Activated naive CD8-positive, alpha-beta T cell treated with anti-CD3 and anti-CD28 coated beads, Interleukin-2, amount 10 ng/mL, durations not matched to agents 7 days and 5 days (primary cell): ENCODE measurements around the gene IRS1. TPM values are rescaled to one million over a fixed set of nuclear protein-coding genes. Genes with fewer than 3 reads are reported as not detected.

Source experiments
- ATAC-seq: fragments of 150-1000 bp; cut with Tn5 transposase; one replicate; pipeline ENCODE4 v1.10.0; 2021; ENCODE audit warnings: low read depth, moderate library complexity
- POLR2A ChIA-PET: fragments of 350-600 bp; sonication (Branson Sonifier 250); formaldehyde crosslinking; loops from one replicate; lab custom pipeline; 2021; ENCODE audit warnings: antibody characterized with exemption; lab: Charles Lee
- DNase-seq: peaks from one replicate; pipeline ENCODE4 v3.0.0; 2021
- H3K27ac Mint-ChIP-seq: one replicate; pipeline ENCODE4 v1.8.0; 2022; ENCODE audit warnings: mild to moderate bottlenecking, mixed read lengths
- H3K27me3 Mint-ChIP-seq: one replicate; pipeline ENCODE4 v1.8.0; 2022; ENCODE audit warnings: mild to moderate bottlenecking, moderate library complexity, mixed read lengths
- H3K36me3 Mint-ChIP-seq: one replicate; pipeline ENCODE4 v1.8.0; 2021; ENCODE audit warnings: mild to moderate bottlenecking, mixed read lengths
- H3K4me1 Mint-ChIP-seq: one replicate; pipeline ENCODE4 v1.8.0; 2021; ENCODE audit warnings: mixed read lengths
- H3K4me3 Mint-ChIP-seq: one replicate; pipeline ENCODE4 v1.8.0; 2022; ENCODE audit warnings: mild to moderate bottlenecking, moderate library complexity, mixed read lengths
- H3K9me3 Mint-ChIP-seq: one replicate; pipeline ENCODE4 v1.8.0; 2021; ENCODE audit warnings: mixed read lengths
- total RNA-seq, 2 experiments: library from RNA; stranded (reverse); gene quantifications; one replicate each; pipeline ENCODE4 v1.2.3, GENCODE V29; 2021

Gene IRS1
- total RNA-seq, 2 experiments from 2014 or later, result 6.5 to 8.0 TPM

DNA sequence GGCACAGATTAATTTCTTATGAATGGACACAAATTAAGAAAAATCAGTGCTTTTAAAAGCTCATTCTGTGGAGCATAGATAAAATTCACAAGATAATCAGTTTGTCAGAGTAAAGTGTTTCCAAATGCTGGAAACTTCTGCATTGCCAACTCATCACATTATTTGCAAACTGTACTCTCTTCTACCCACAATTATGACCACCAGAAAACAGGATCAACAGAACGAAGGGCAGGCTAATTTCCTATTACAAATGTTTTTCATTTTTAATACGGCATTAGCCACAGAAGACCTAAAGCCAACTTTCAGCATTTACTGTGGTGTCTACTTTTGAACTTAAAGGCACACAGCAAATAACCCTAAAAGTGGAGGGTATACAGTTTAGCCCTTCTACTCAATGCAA, 6.0 kb downstream of the IRS1 start:
- Mint-ChIP-seq H3K9me3 (no peaks in the 10 kb centered on the region), H3K4me3 (peak overlapping the region; percentile 29), H3K36me3 (peaks cover 7% of the 10 kb centered on the region), H3K27ac (no peak overlapping the region), H3K27me3 (no peaks in the 10 kb centered on the region), H3K4me1 (peaks cover 55% of the 10 kb centered on the region)
- POLR2A ChIA-PET, result interaction anchor here (1.7 to 2.2 kb wide), 2 partner anchors 21 to 42 kb away, joined by 11 to 15 read pairs; partner anchors contain the start of gene RHBDD1
- ATAC-seq, result no peak
- DNase-seq, result no peak

DNA sequence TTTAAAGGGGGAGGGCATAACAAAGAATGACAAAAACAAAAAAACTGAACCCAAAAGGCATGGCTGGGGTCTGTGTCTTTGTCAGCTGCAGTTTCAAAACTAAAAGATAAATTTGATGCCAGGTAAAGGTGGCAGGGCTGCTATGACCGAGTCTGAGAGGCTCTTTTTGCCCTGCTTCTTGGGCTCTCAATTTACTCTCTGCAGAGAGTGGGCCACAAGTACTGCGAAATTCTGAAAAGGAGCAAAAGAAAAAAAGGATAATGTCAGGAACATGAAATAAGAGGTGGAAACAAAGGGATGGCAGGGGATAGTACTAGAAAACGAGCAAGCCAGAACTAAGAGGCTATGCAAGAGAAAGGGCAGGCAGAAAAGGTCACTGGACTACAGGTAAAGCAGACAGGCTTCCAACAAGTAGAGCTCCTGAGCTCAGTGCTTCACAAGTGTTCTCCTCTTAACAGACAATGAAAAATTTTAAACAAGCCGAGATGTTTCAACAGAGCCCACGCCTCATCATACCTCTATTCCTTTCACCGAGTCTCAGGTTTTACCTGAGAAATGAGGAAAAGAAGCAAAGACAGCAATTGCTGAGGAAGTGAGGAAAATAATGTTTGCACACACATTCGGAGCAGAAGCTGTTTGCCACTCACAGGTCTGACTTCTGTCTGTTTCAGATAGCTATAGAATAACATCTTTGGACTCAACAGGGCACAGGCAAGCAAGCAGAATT, 7.3 kb downstream of the IRS1 start:
- Mint-ChIP-seq H3K4me1 (peaks cover 56% of the 10 kb centered on the region), H3K27me3 (no peaks in the 10 kb centered on the region), H3K4me3 (peak overlapping the region; percentile 78), H3K27ac (peak overlapping the region; percentile 85), H3K36me3 (peaks cover 11% of the 10 kb centered on the region), H3K9me3 (no peaks in the 10 kb centered on the region)
- ATAC-seq, result no peak
- no peak for DNase-seq
- POLR2A ChIA-PET, result interaction anchor here (0.6 to 2.2 kb wide), 5 partner anchors 8 to 46 kb away, joined by 3 to 15 read pairs (median 7); partner anchors contain the start of genes IRS1 and RHBDD1

DNA sequence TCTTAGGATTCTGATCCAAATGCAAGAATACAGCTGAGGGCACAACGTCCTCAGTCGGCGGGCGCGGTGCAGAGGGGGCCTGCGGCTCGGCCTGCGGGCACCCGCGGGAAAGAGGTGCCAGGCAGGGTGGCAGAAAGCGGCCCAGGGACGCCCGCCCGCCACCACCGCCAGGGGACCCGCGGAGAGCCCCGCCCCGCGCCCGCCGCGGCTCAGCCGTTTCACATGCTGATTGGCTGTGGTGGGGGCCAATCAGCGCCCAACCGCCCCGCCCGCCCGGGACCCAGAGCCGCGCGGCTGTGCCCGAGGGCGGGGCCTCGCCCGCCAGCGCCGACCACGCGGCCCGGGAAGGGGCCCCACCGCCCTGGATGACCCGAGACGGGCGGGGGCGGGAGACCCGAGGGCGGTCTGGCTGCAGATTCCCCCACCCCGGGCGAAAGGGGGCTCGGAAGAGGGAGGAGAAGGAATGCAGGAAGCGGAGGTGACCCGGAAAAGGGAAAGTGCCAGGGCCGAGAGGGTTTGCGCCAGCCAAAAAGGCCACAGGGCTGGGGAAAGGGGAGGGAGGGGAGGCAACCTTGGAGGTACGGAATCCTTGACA, 8.0 kb downstream of the IRS1 start:
- no peaks in the 10 kb centered on the region for H3K27me3 Mint-ChIP-seq
- POLR2A ChIA-PET, result interaction anchor here (0.5 to 2.2 kb wide), 7 partner anchors 9 to 44 kb away, joined by 3 to 15 read pairs (median 10); partner anchors contain the start of genes IRS1 and RHBDD1
- H3K4me1 Mint-ChIP-seq, result peaks cover 57% of the 10 kb centered on the region
- H3K4me3 Mint-ChIP-seq, result peak overlapping the region; percentile 78
- DNase-seq (peak; percentile 96), ATAC-seq (peak; percentile 94)
- H3K27ac Mint-ChIP-seq, result peak overlapping the region; percentile 99
- H3K9me3 Mint-ChIP-seq, result no peaks in the 10 kb centered on the region
- peaks cover 16% of the 10 kb centered on the region for H3K36me3 Mint-ChIP-seq

DNA sequence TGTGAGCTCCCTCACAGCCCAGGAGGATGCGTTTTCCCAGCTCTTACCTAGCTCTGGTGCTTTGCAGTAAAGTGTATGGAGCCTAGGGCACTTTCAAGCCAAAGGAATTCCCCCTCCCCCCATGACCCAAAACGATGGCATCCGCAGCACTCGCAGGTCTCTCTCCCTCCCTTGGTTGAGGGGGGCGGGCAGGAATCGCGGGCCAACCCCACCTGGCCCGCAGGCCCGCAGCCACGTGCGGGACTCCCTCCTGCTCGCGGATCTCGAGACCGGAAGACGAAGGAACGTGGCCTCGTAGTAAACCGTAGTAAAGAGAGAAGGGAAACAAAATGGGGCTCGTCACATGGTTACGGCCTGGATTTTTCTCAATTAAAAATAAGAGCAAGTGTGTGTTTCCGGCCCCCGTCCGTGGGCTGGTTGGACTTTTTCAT, 8.5 kb downstream of the IRS1 start:
- peak overlapping the region; percentile 78 for H3K4me3 Mint-ChIP-seq
- H3K4me1 Mint-ChIP-seq, result peaks cover 55% of the 10 kb centered on the region
- H3K36me3 Mint-ChIP-seq, result peaks cover 19% of the 10 kb centered on the region
- ATAC-seq (peak; percentile 76), DNase-seq (no peak)
- POLR2A ChIA-PET, result interaction anchor here (0.5 to 2.2 kb wide), 6 partner anchors 9 to 45 kb away, joined by 3 to 13 read pairs (median 6); partner anchors contain the start of genes IRS1 and RHBDD1
- H3K27ac Mint-ChIP-seq, result peak overlapping the region; percentile 99
- no peaks in the 10 kb centered on the region for H3K27me3 Mint-ChIP-seq
- H3K9me3 Mint-ChIP-seq, result peaks cover 1% of the 10 kb centered on the region

DNA sequence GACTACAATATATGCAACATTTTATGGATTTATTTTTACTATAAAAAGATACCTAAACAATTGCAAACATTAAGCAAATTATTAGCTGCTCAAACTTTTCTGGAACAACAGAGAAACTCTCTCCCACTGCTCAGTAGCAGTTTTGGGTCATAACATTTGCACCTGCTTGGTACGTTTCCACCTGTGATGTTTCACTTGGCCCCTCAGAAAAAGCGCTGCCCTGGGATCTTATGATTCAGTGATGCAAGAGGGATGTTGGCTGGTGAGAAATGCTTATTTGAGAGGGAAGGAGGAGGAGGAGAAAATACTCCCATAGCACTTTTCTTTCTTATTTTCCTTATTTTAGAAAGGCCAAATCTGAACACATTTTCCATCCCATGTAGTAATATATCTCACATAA, 9.2 kb downstream of the IRS1 start:
- DNase-seq (no peak), ATAC-seq (no peak)
- no peaks in the 10 kb centered on the region for H3K27me3 Mint-ChIP-seq
- peak overlapping the region; percentile 78 for H3K4me3 Mint-ChIP-seq
- peak overlapping the region; percentile 99 for H3K27ac Mint-ChIP-seq
- peaks cover 4% of the 10 kb centered on the region for H3K9me3 Mint-ChIP-seq
- POLR2A ChIA-PET, result interaction anchor here (1.3 to 2.2 kb wide), 3 partner anchors 17 to 45 kb away, joined by 5 to 13 read pairs (median 10); partner anchors contain the start of gene RHBDD1
- H3K36me3 Mint-ChIP-seq, result peaks cover 22% of the 10 kb centered on the region
- H3K4me1 Mint-ChIP-seq, result peaks cover 55% of the 10 kb centered on the region

DNA sequence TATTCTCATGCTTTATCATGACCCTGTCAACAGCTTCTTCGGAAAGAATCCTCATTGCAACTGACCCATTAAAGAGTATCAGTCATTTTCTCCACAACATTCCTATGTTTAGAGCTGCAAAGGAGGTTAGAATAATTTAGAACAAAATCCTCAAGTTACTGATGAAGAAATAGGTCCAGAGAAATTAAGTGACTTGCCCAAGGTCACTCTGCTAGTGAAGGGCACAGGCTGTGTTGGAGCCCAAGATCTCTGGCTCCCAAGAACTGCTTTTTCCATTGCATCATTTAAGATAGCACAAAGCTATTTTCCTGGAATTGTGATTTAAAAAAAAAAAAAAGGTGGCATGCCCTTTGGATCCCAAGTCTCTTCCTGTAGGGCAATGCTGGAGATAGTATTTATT, 9.6 kb downstream of the IRS1 start:
- POLR2A ChIA-PET, result interaction anchor here (0.8 to 2.2 kb wide), 5 partner anchors 8 to 46 kb away, joined by 3 to 13 read pairs (median 8); partner anchors contain the start of genes IRS1 and RHBDD1
- no peak overlapping the region for H3K27ac Mint-ChIP-seq
- DNase-seq, result no peak
- H3K4me1 Mint-ChIP-seq, result peaks cover 55% of the 10 kb centered on the region
- H3K36me3 Mint-ChIP-seq, result peaks cover 22% of the 10 kb centered on the region
- H3K9me3 Mint-ChIP-seq, result peaks cover 4% of the 10 kb centered on the region
- H3K4me3 Mint-ChIP-seq, result no peak overlapping the region
- H3K27me3 Mint-ChIP-seq, result no peaks in the 10 kb centered on the region
- no peak for ATAC-seq

DNA sequence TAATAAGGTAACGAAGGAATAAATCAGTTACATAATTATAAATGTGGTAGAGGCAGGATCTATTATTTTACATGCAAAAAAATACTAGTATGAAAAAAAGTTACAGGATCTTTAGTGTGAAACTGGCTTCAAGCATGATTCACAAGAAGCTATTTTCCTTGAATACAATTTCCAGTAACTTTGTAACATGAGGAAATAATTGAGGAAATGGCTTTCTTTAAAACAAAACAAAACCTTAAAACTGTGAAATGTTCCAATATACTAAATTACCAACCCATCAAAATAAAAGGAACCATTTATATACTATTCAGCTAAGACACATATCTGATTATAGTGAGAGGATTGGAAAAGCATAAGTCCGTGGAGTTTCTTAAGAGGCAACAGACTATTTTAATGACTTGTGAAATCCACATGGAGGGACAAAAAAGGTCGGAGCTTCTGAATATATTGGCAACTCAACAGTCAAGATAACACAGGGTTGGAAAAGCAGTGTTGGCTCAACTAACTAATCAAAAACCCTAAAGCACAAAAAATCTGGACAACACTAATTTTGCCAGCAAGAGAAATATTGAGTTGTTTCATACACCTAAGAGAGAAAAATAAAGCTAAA, 10.6 kb downstream of the IRS1 start:
- no peak overlapping the region for H3K27ac Mint-ChIP-seq
- H3K36me3 Mint-ChIP-seq, result peaks cover 17% of the 10 kb centered on the region
- H3K4me3 Mint-ChIP-seq, result no peak overlapping the region

DNA sequence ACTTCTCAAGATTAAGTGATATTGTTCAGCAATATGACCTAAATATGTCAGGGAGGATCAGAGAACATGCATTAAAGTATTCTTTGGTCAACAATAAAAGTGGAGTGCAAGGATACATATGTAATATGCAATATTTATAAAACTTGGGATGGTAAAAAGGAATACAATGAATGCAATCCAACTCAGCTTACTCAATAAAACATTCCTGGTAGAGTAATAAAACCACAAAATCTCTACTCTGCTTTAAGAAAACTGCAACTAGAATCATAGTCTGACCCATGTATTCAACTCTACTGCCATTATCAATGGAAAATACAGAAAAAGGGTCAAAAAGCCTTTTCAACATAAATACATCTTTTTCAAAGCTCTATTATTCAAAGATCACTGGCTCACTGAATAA, 11.6 kb downstream of the IRS1 start:
- no peak for DNase-seq
- Mint-ChIP-seq H3K27me3 (no peaks in the 10 kb centered on the region), H3K4me3 (no peak overlapping the region), H3K27ac (no peak overlapping the region), H3K36me3 (peaks cover 17% of the 10 kb centered on the region), H3K9me3 (peaks cover 12% of the 10 kb centered on the region), H3K4me1 (peaks cover 40% of the 10 kb centered on the region)
- ATAC-seq, result no peak
- POLR2A ChIA-PET, result interaction anchor here (0.8 to 1.9 kb wide), 2 partner anchors 10 to 11 kb away, joined by 3 to 8 read pairs; partner anchors contain the start of gene IRS1

More for the DNA sequence above, 10.6 kb downstream of the IRS1 start:
- DNase-seq, result no peak
- Mint-ChIP-seq H3K4me1 (peaks cover 48% of the 10 kb centered on the region), H3K9me3 (peaks cover 5% of the 10 kb centered on the region), H3K27me3 (no peaks in the 10 kb centered on the region)
- no peak for ATAC-seq
- POLR2A ChIA-PET, result interaction anchor here (0.8 to 1.9 kb wide), 2 partner anchors 9 to 11 kb away, joined by 3 to 8 read pairs; partner anchors contain the start of gene IRS1

DNA sequence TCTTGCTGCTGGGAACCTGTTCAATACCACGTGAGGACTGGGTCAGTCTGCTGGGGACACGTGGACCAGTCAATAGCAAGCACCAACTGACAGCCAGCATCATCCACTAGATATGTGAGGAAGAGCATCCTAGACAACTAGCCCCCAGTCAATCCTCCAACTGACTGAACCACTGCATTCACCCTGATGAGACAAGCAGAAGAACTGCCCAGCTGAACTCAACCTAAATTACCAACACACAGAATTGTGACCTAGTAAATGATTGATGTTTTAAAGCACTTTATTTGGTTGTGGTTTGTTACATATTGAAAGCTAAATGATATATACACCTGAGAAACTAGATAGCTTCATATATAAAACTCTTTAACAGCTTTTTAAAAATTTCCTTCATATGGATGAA, 15.7 kb downstream of the IRS1 start:
- no peak for ATAC-seq
- Mint-ChIP-seq H3K27ac (no peak overlapping the region), H3K4me1 (peaks cover 9% of the 10 kb centered on the region), H3K36me3 (peaks cover 23% of the 10 kb centered on the region), H3K27me3 (no peaks in the 10 kb centered on the region), H3K4me3 (no peak overlapping the region), H3K9me3 (peaks cover 13% of the 10 kb centered on the region)
- POLR2A ChIA-PET, result no interaction called here
- DNase-seq, result no peak

DNA sequence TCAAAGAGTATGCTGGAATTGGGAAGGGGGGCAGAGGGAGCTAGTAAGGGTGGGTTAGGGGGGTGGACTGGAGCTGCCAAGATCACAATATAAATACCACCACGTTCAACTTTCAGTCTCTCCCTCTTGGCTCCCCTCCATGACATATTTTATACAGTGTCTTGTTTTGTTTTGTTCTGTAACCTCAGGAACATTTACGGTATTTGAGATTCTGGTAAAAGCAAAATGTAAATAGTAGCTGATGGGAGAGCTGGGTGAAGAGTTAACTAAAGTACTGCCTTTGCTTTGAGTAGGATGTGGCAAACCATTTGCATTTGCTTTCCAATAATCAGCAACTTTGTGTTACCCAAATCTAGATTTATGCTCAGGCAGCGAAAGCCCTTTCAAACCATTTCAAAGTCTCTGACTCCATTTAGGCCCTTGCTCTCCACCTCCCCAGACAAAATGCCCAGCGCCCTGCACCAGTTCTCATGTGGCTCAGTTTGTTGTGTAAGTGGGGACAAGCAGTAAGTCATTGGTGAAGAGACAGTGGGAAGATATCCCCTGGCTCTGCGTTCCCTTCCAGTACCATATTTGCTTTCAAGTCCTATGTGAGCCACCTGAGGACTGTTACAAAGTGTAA, 17.4 kb downstream of the IRS1 start:
- H3K4me3 Mint-ChIP-seq, result no peak overlapping the region
- DNase-seq, result no peak
- H3K36me3 Mint-ChIP-seq, result peaks cover 25% of the 10 kb centered on the region
- no peak for ATAC-seq
- no peaks in the 10 kb centered on the region for H3K27me3 Mint-ChIP-seq
- H3K27ac Mint-ChIP-seq, result no peak overlapping the region
- POLR2A ChIA-PET, result no interaction called here
- H3K9me3 Mint-ChIP-seq, result peaks cover 15% of the 10 kb centered on the region
- peaks cover 7% of the 10 kb centered on the region for H3K4me1 Mint-ChIP-seq

DNA sequence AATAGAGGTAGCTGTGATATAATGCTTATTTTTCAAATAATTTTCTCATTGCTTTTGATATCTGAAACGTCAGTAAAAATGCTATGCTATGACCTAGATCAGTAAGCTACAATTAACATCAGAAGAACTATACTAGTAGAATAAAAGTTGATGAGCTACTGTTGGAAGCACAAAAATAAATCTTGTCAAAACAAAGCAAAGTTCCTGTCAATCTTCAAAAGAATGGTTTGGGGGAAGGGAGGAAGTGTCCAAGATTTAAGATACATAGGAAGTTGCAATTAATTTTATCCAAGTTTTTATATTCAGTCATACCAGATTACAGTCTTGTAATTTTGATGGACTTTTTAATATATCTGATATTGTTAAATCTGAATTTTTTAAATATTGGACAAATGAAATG, 19.2 kb downstream of the IRS1 start:
- DNase-seq (no peak), ATAC-seq (no peak)
- POLR2A ChIA-PET, result no interaction called here
- H3K27ac Mint-ChIP-seq, result no peak overlapping the region
- H3K36me3 Mint-ChIP-seq, result peaks cover 28% of the 10 kb centered on the region
- H3K9me3 Mint-ChIP-seq, result peaks cover 18% of the 10 kb centered on the region
- no peak overlapping the region for H3K4me3 Mint-ChIP-seq
- H3K27me3 Mint-ChIP-seq, result no peaks in the 10 kb centered on the region
- peaks cover 7% of the 10 kb centered on the region for H3K4me1 Mint-ChIP-seq

DNA sequence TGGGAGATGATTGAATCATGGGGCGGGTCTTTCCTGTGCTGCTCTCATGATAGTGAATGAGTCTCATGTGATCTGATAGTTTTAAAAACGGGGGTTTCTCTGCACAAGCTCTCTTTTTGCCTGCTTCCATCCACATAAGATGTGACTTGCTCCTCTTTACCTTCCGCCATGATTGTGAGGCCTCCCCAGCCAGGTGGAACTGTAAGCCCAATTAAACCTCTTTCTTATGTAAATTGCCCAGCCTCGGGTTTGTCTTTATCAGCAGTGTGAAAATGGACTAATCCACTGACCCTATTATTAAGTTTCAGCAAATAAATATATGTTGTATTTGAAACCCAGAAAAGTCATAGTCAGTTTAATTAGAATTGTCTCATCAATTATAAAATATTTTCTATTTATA, 22.0 kb downstream of the IRS1 start:
- no peak for DNase-seq
- POLR2A ChIA-PET, result no interaction called here
- Mint-ChIP-seq H3K4me3 (no peak overlapping the region), H3K27me3 (no peaks in the 10 kb centered on the region), H3K4me1 (peaks cover 21% of the 10 kb centered on the region), H3K9me3 (peaks cover 20% of the 10 kb centered on the region), H3K36me3 (peaks cover 46% of the 10 kb centered on the region), H3K27ac (no peak overlapping the region)
- no peak for ATAC-seq

DNA sequence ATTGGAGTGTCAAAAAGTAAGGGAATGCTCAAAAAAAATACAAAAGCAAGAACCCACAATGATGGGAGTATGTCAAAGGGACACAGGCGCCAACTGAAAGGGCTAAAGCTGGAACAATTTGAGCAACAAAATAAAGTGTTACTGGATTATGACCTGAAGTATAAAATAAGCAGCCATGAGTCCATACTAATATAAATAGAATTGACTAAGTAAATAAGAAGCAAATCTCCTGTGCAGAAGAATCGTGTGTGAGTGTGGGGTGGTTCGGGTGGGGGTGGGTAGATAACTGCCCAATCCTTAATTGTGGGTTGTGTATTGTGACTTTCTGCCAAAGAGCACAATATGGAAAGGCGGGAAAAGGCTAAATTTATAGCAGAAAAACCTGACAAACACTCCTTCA, 23.5 kb downstream of the IRS1 start:
- DNase-seq (no peak), ATAC-seq (no peak)
- Mint-ChIP-seq H3K27ac (no peak overlapping the region), H3K36me3 (peaks cover 45% of the 10 kb centered on the region), H3K4me1 (peaks cover 32% of the 10 kb centered on the region), H3K4me3 (no peak overlapping the region), H3K27me3 (no peaks in the 10 kb centered on the region), H3K9me3 (peaks cover 19% of the 10 kb centered on the region)
- POLR2A ChIA-PET, result no interaction called here
